ENCODE data around the gene FEZF1. TPM values are rescaled to one million over a fixed set of nuclear protein-coding genes. Genes with fewer than 3 reads are reported as not detected.

The FEZF1 gene
- total and polyA plus RNA-seq, 8 donors: not detected

- H3K4me3 ChIP-seq: peak overlapping the region in 2 of 4 donors; percentile 28 to 49
- H3K4me1 ChIP-seq: peaks cover 24 to 63% (median 49%) of the 10 kb centered on the region in 4 donors
- TF ChIP-seq POLR2A (IDR thresholded peaks at IDR 0.05) (no peak), POLR2AphosphoS5 (IDR thresholded peaks at IDR 0.05) (no peak), EP300 (IDR thresholded peaks at IDR 0.05) (no peak), CTCF (IDR thresholded peaks at IDR 0.05) (no peak)
- H3K27ac ChIP-seq: no peak overlapping the region
- WGBS, 5 donors: 9 to 17% (median 14%) methylated on average over 37 of the region's 37 CpGs
- intact Hi-C loops (cut with DNase I; ENCODE audit: low total_unique reads): no loop called here
- H3K27me3 ChIP-seq: peaks cover 53 to 100% (median 98%) of the 10 kb centered on the region in 3 donors
- H3K9me3 ChIP-seq: peaks cover 0 to 14% (median 5%) of the 10 kb centered on the region in 4 donors
- peak in 1 of 2 donors; percentile 12 for DNase-seq
- H3K36me3 ChIP-seq: no peaks in the 10 kb centered on the region
These were observed 2.0 kb upstream of the FEZF1 start for GRCh38 chr7:122306320-122307227.

GRCh38 chr7:122305475-122306319 lies 1.1 kb upstream of the FEZF1 start:
- Histone ChIP-seq H3K4me1 (peaks cover 22 to 58% (median 45%) of the 10 kb centered on the region in 4 donors), H3K36me3 (no peaks in the 10 kb centered on the region), H3K9me3 (peaks cover 0 to 14% (median 5%) of the 10 kb centered on the region in 4 donors), H3K27ac (no peak overlapping the region), H3K27me3 (peaks cover 52 to 100% (median 96%) of the 10 kb centered on the region in 3 donors), H3K4me3 (peak overlapping the region; percentile 12 to 49 (median 22))
- TF ChIP-seq POLR2AphosphoS5 (IDR thresholded peaks at IDR 0.05) (no peak), CTCF (IDR thresholded peaks at IDR 0.05) (no peak), EP300 (IDR thresholded peaks at IDR 0.05) (no peak), POLR2A (IDR thresholded peaks at IDR 0.05) (no peak)
- 2 to 5% (median 4%) methylated on average over 34 to 65 of the region's 65 CpGs for WGBS, 5 donors
- peak in 1 of 2 donors; percentile 49 for DNase-seq
- intact Hi-C loops (cut with DNase I; ENCODE audit: low total_unique reads): no loop called here

GRCh38 chr7:122304996-122305421 lies 459 bp upstream of the FEZF1 start:
- no peak for DNase-seq
- Histone ChIP-seq H3K4me3 (peak overlapping the region; percentile 1 to 49 (median 20)), H3K9me3 (peaks cover 0 to 14% (median 6%) of the 10 kb centered on the region in 4 donors), H3K4me1 (peaks cover 19 to 58% (median 44%) of the 10 kb centered on the region in 4 donors), H3K27me3 (peaks cover 53 to 100% (median 96%) of the 10 kb centered on the region in 3 donors), H3K36me3 (no peaks in the 10 kb centered on the region), H3K27ac (no peak overlapping the region)
- WGBS, 5 donors: 2 to 8% (median 3%) methylated on average over 23 to 24 of the region's 24 CpGs
- TF ChIP-seq CTCF (IDR thresholded peaks at IDR 0.05) (no peak), EP300 (IDR thresholded peaks at IDR 0.05) (no peak), POLR2A (IDR thresholded peaks at IDR 0.05) (no peak), POLR2AphosphoS5 (IDR thresholded peaks at IDR 0.05) (no peak)
- intact Hi-C loops (cut with DNase I; ENCODE audit: low total_unique reads): no loop called here

All from stomach (tissue), 9 donors.